NCI-H1930 (cell line): Measurements from ENCODE around the gene WRAP73.
"Not testable (repeated sequence)": the region's sequence is repeated elsewhere in the genome, so short reads cannot be mapped to it uniquely, and the experiment has no call there.

Experiments
- DNase-seq, 2 experiments: peaks; one replicate each; lab custom pipeline; 2025; lab: John Stamatoyannopoulos, UW

WRAP73 gene

DNA sequence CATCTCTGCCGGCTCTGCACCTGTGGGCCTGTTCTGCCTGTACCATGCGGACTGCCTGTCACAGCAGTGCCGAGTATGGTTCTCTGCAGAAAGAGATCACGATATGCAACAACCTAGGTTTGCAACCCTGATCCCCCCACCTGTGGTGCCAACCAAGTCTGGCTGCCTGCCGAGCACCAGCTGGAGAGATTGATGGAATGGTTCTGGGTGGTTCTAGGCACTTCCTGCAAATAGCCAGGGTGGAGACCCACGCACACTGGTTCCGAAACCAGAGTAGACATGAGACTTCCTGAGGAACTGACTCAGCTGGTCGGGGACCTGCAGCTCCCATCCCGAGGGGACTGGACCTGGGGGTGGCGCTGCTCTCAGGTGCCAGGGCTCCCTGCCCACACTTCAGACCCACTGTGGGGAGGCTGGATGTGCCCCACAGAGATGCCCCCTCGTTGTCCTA lies 19.7 kb downstream of the WRAP73 start:
- DNase-seq, result no peak

DNA sequence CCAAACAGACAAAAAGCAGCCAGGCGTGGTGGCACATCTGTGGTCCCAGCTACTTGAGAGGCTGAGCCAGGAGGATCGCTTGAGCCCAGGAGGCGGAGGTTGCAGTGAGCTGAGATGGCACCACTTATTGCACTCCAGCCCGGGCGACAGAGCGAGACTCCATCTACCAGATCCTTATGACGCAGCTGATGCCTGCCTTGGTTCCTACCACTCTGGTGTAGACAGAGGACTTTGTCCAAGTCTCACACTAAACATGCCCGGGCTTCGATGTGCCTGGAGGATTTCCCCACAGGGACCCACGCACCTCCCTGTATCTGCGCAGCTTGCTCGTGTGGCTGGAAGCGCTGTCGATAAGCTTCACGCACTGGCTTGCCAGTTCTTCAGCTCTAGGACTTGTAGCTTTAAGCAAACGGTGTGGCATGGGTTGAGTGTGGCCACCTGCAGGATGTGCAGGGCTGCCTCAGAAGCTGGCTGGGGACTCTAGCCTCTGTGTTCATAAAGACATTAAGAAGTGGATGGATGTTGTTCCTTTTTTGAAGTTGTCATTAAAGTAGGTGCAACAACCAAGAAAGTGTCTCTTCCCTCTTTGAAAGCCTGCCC lies 20.2 kb downstream of the WRAP73 start:
- DNase-seq, result no peak

DNA sequence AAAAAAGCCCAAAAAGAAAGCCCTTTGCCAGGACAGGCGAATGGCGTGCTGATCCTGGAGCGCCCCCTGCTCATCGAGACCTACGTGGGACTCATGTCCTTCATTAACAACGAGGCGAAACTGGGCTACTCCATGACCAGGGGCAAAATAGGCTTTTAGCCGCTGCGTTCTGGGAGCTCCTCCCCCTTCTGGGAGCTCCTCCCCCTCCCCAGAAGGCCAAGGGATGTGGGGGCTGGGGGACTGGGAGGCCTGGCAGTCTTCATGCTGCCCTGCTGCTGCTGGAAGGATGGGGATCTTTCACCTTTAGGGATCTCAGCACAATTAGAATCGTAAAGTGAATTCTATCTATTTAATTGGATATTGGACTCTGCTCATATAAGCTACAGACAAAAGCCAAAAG lies 21.5 kb downstream of the WRAP73 start:
- DNase-seq, result no peak

DNA sequence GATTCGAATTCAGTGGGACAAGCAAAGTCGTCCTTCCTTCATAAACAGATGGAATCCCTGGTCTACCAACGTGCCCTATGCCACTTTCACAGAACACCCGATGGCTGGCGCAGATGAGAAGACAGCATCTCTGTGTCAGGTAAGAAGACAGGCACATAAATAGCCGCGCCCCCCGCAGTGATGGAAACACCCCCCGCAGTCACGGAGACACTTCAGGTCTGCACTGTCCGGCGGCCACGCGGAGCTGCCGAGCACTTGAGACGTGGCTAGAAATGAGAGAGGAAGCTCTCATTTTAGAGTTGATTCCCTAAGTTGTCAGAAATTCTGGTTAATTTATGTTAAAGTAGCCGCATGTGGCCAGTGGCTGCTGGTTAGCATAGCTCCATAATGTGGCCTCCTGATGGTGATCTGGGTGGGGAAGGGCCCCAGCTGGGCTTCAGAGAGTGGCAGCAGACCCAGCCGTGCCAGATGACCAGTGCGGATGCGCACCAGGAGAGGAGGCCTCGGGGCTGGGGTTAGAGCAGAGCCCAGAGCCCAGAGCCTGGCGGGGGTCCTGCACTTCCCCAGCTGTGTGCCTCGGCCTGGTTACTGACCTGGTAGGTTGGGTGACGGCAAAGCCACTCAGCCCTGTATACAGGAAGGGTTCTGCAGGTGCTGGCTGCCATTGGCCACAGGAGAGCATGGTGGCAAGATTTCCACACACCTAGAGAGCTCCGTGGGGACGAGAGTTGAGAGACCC lies 22.2 kb downstream of the WRAP73 start:
- DNase-seq, result no peak

DNA sequence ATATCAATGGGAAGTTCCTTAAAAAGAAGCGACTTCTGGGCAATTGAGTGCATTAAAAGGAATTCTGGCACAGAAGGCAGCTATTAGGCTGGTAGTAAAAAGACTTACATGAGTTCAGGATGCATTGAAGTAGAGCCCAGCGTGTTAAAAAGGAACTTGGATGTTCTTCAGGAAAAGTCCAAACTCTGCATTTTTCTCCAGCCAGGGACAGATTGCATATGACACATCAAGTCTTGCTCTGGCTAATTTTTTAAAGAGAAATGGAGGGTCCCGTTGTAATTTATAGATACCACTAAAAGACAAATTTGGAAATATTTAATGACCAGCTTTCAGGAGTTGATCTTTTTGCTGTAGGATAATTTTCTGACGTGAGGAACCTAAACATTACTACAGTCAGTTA lies 23.9 kb downstream of the WRAP73 start:
- no peak for DNase-seq

DNA sequence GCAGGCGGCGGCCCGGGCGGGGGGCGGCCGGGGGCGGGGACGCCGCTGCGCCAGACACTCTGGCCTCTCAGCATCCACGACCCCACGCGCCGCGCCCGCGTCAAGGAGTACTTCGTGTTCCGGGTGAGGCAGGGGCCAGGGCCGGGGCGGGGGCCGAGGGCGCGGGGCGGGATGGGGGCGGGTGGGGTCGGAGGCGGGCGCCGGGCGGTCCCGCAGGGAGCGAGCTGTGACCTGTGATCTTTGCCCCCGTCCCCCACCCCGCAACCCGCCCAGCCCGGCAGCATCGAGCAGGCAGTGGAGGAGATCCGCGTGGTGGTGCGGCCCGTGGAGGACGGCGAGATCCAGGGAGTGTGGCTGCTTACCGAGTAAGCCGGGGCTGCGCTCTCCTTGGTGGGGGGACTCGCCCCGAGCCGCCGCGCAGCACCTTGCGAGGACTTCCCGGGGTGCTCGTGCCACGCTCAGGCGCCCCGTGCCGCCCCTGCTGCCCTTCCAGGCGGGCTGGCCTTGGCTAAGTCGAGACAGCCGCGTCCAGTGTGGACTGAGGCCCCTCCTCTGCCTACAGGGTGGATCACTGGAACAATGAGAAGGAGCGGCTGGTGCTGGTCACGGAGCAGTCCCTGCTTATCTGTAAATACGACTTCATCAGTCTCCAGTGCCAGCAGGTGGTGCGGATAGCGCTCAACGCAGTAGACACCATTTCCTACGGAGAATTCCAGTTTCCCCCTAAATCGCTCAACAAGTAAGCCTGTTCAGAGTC lies 24.6 kb downstream of the WRAP73 start:
- no peak for DNase-seq

DNA sequence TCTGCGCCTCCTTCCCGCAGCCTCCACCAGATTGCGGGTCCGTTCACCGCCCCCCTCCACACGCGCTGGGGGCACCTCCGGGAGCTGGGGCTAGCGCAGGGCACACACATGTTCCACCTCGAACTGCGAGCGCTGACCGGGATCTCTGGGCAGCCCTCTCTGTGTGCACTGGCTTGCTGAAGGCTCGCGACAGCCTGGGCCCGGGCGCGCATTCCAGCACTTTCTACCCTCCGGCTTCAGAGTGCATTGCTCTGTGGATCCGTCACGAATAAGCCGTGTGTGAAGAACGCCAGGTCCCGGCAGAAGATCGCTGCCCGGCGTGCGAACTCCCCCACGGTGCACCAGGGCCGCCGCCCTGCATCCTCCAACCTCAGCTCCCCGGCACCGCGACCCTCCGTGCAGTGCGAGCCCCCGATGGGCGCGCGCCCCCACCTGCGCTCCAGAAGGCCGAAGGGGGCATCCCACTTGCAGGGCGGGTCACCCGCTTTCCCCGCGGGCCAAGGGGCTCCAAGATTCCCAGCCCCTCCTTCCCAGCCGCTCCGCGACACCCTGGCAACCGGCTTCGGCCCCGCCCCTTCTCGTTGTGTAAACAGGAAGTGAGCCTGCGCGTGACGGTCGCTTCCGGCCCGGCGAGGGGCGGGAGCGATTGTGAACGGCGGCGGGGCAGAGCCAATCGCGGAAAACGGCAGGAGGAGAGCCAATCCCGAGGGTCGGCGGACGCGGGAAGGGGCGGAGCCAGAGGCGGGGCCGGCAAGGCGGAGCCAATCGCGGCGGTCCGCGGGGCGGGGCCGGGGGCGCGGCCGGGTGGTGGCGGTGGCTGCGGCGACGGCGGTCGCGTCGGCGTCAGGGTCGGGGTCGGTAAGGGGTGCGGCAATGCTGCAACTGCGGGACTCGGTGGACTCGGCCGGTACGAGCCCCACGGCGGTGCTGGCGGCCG lies 25.4 kb downstream of the WRAP73 start, which contains the start of gene TPRG1L:
TSS of gene TPRG1L (plus strand) at position 816 of the 937 bp plus-strand sequence. CDS start at position 874, 58 bp downstream.
- peak; percentile 94 to 97 for DNase-seq

DNA sequence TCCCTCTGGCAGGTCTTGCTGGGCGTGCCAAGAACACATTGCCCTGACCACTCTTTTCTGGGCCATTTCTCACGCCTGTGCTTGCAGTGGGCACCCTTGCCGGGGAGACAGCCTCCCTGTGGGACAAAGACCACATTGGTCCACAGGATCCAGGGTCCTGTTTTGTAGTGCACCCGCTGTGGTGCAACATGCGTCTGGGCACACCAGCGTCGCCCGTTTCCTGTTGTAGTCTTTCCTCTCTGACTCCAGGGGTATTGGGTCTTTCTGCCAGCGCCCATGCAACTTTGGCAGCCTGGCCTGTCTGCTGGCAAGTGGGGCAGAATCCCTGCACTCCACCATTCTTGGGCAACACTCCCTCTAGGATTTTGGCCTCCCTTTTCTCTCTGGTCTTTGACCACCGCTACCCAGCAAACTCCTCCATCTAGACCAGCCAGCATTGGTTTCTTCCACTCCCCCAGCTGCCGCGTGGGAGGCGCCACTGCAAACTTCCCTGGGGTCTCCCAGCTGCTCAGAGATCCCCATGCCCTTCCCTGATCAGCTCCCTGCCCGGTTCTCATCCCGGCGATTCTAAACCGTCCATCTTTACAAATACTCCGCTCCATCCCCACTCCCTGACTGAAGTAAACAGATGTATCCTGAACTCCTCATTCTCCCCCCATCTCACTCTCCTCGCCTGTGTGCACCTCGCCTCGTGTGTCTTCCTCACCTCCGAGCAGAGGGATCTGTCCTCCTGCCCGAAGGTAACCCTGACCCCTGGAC lies 26.3 kb downstream of the WRAP73 start:
- DNase-seq, result no peak

DNA sequence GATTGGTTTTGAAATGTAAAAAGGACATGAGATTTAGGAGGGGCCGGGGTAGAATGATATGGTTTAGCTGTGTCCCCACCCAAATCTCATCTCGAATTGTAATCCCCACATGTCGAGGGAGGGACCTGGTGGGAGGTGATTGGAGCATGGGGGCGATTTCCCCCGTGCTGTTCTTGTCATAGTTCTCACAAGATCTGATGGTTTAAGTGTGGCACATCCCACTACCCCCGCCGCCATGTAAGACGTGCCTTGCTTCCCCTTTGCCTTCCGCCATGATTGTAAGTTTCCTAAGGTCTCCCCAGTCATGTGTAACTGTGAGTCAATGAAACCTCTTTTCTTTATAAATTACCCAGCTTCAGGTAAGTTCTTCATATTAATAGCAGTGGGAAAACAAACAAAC lies 27.8 kb downstream of the WRAP73 start:
- not testable (repeated sequence) for DNase-seq

DNA sequence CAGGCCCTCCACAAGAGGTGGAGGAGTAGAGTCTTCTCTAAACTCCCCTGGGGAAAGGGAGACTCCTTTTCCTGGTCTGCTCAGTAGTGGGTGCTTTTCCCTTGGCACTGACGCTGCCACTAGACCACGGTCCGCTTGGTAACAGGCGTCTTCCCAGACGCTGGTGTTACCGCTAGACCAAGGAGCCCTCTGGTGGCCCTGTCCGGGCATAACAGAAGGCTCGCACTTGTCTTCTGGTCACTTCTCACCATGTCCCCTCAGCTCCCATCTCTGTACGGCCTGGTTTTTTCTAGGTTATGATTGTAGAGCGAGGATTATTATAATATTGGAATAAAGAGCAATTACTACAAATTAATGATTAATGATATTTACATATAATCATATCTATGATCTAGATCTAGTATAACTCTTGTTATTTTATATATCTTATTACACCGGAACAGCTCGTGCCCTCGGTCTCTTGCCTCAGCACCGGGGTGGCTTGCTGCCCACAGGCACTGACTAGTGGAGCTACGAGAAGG lies 28.7 kb downstream of the WRAP73 start:
- not testable (repeated sequence) for DNase-seq

DNA sequence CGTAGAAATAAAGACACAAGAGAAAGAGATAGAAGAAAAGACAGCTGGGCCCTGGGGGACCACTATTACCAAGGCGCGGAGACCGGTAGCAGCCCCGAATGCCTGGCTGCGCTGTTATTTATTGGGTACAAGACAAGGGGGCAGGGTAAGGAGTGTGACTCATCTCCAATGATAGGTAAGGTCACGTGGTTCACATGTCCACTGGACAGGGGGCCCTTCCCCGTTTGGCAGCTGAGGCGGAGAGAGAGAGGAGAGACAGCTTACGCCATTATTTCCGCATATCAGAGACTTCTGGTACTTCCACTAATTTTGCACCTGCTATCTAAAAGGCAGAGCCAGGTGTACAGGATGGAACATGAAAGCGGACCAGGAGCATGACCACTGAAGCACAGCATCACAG lies 29.2 kb downstream of the WRAP73 start:
- DNase-seq, result no peak

DNA sequence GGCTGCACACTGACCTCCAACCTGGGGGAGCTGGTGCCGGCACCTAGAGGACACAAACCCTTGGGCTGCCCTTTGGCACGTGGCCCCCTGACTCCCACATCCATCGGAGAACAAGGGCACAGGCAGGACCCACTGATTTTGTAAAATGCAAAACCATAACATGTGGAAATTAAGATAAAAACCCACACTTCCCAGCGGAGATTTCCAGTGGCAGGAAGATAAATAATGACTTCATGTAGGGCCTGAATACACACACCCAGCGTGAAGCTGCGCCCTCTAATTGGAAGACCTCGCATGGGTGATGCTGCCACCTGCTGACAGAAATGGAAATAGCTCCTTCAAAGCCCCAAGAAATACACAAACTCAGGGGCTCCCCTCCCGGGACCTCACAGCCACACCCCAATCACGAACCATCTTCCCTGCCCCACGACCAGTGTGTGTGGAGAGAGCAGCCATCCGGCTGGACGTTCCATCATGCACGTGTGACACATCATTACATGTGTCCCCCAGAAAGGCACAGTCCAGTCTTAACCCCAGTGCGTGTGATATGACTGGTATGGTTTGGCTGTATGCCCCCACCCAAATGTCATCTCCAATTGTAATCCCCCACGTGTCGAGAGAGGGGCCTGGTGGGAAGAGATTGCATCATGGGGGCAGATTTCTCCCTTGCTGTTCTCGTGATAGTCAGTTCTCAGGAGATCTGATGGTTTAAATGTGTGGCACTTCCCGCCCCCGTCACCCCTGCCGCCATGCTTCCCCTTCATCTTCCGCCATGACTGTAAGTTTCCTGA lies 30.8 kb downstream of the WRAP73 start:
- peak; percentile 18 to 54 for DNase-seq

DNA sequence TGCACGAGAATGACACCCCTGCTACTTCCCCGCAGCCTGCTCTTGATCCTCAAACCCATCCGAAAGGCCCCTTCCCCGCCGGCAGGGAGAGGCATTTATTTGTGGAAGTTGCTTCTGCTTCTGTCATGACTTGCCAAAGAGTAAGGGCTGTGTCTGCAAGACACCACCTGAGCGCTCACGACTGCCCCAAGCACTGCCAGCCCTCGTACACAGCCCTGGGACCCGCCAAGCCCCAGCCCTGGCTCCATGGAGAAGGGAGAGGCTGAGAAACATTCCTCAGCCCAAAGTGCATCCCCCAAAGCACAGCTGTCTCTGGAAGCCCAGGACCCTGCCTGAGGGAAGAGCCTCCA lies 31.4 kb downstream of the WRAP73 start:
- DNase-seq, result no peak

DNA sequence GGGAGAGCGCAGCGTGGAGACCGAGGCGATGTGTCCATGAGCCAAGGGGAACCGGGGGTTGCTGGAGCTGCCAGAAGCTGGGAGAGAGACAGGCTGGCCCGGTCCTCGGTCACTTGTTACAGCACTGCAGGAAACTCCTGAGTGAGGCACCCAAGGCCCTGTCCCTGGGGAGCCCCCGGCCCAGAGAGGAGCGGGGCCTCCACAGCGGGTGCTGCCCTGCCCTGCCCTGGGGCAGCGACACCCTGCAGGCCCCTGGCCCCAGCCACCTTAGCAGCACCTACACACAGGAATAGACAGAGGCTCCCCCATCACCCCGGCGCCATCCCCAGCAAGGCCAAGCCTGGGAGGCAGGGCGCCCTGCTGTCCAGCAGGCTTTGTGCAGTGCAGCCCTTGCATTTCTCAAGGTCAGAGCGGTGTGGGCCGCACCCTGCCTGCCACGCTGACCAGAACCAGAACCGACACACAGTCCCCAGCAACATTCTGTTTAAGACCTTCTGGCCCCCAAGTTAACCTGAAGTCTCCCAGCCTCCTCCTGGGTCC lies 32.0 kb downstream of the WRAP73 start:
- no peak for DNase-seq

DNA sequence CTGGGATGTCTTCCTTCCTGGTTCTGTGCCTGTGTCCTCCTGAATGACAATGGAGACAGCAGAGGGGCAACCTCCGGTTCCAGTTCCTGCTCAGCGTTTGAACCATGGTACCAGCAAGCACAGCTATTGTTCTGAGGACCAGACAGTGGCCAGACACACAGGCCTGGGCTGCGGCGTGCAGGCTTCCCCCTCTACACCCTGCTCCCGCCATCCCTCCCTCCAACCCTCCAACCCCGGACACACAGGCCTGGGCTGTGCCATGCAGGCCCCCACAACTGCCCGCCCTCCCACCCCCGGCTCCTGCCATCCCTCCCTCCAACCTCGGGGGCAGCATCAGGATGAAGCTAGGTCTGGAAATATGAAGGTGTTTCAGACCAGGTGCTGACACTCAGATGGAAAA lies 33.0 kb downstream of the WRAP73 start:
- no peak for DNase-seq

DNA sequence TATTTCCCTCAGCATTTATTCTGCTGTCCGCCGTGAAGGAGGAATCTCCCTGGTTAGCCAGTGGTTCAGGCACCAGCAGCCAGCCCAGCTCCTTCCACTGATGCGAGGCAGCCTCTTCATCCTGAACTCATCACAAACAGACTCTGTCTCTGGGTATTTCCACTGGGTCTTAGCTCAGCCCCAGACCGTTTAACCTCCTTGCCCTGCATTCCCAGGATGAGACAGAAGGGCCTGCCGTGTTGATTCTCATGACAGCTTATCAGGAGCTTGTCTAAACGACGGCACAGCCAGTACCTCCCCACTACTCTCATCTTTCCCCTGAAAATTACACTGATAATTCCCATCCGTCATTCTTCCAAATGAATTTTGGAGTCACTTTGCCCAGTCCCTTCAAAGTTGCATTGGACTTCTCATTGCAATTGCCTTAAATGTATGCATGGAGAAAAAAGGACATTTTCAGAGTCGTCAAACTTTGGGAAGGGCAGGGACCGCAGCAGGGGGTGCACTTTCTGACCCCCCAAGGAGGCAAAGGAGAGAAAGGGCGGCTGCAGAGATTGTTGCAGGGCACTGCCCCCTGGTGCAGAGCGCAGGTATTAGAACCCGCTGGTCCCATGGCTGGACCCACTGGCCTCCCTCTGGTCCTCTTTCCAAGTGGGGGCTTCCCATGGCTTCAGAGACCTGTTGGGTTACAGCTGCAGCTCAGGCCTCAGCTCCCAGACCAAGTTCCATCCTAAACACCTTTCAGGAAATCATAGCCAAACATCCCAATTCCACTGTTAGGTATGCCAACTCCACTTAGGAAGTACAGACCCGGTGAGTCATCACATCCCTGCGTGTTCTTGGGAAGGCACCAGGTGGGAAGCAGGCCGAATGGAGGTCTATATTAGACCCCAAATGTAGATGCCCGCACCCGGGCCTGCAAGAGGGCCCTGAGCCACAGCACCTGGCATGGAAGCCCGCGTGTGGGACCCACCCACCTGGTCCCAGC lies 34.9 kb downstream of the WRAP73 start:
- DNase-seq, result no peak

DNA sequence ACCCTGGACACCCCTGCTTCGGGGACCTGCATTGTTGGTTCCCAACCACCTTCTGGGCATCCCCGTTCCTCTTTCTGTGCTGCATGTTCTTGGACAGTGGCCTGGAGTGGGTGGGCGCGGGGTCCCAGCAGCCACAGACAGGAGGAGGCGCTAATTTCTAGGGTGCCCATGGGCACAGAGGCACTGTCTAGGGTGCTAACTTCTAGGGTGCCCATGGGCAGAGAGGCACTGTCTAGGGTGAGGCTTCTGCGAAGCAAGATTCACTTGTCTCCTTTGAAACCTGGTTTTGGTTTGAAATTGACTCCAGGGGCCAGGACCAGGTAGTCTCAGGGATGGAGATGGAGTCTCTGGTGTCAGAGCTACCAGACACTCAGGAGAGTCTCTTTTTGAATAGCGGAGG lies 37.8 kb downstream of the WRAP73 start:
- DNase-seq, result no peak

DNA sequence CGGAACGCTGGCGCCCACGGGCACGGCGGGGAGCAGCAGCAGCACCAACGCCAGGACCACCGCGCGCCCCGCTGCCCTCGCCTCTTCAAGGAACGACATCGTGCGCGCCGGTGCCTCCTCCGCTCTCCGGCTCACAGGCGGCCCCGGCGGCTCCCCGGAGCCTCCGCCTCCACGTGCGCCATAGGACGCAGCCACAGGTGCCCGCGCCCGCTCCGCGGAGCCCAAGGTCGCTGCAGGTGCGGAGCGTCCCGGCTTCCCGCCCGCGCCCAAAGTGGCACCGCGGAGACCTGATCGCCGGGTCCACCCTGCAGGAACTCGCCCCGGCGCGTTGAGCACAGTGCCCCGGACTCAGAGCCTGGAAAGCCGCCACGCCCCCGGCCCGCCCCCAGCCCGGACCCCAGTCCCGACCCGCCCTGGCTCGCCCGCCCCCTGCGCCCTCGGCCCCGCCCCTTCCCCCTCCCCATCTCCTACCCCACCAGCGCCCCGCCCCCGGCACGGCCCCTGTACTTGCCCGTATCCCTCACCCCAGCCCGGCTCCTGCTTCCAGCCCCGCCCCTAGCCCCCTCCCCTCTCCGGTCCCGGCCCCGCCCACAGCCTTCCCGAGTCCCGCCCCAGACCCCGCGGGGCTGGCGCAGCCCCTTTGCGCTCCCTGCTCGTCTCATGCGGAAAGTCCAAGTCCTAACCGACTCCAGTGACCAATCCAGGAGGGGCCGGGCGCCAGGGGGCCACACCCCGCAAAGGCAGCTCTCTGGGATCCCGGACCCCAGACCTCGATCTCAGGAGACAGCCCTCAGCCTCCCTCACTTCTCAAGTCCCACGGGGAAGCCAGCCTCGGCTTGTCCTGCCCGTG lies 38.5 kb downstream of the WRAP73 start, which contains the start of gene MEGF6:
TSS of gene MEGF6 (minus strand) at position 339 of the 850 bp plus-strand sequence. CDS start at position 99, 240 bp downstream.
- DNase-seq, result no peak
